ENCODE results near the gene ATG4A.

The ATG4A gene

DNA sequence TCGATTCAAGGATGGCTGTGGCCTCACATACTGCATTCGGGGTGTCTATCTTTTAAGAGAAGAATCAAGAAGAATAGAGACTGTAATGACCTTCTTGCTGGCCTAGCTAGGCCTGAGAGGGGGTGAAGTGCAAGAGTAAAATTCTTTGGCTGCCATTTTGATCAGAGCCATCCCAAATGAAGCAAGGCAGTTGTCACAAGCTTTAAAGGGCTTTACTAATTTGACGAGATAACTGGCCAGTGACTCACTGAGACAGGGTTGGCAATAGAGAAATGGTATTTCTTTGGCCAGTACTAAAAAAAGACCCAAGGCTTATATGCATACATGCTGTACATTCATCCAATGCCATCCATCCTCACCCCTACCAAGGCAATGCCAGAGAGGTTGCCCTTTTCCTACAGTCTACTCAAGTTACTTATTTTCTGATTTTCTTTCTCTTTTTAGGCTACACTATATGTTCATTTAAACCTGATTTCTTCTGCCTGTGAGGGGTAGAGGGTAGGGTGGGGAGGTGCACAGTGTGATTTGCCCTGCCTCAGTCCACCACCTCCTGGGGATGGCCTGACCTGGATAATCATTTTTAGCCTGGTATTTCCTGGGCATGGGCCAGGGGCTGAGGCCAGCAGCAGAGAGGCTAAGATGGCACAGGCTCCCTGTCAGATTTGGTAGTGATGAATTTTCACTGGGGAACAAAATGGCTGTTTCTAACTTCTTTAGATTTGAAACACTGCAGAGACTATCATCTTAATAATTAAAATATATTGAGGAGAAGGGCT, 32.2 kb downstream of the ATG4A start:
- no peak for DNase-seq

- DNase-seq = no peak
Measured at GRCh38 chrX:108126661-108127060, 35.1 kb downstream of the ATG4A start.

GRCh38 chrX:108127152-108127551, 35.6 kb downstream of the ATG4A start:
- DNase-seq = no peak

DNA sequence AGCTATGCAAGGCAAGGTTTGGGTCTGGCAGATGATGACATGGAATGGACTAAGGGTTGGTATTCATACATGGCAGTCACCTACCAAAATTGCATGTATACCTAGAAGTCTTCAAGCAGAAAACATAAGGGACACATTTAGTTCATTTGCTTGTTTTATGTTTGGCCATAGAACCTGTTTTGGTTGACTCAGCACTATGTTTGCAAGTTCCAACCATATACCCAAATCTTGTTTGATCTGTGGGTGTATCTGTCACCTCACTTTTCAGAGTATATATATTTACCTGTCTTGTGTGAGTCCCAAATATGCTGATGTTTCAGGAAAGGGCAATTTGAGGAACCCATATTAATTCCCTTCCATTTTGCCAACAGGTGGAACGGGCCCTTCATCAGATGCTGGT, 39.3 kb downstream of the ATG4A start:
- DNase-seq = no peak

GRCh38 chrX:108131471-108131870, 39.9 kb downstream of the ATG4A start:
- DNase-seq = no peak

- DNase-seq = no peak
Measured at GRCh38 chrX:108132034-108132433, 40.5 kb downstream of the ATG4A start.

- DNase-seq = no peak
Measured at GRCh38 chrX:108132876-108133275, 41.3 kb downstream of the ATG4A start.

GRCh38 chrX:108134724-108135123, 43.1 kb downstream of the ATG4A start:
- no peak for DNase-seq

DNA sequence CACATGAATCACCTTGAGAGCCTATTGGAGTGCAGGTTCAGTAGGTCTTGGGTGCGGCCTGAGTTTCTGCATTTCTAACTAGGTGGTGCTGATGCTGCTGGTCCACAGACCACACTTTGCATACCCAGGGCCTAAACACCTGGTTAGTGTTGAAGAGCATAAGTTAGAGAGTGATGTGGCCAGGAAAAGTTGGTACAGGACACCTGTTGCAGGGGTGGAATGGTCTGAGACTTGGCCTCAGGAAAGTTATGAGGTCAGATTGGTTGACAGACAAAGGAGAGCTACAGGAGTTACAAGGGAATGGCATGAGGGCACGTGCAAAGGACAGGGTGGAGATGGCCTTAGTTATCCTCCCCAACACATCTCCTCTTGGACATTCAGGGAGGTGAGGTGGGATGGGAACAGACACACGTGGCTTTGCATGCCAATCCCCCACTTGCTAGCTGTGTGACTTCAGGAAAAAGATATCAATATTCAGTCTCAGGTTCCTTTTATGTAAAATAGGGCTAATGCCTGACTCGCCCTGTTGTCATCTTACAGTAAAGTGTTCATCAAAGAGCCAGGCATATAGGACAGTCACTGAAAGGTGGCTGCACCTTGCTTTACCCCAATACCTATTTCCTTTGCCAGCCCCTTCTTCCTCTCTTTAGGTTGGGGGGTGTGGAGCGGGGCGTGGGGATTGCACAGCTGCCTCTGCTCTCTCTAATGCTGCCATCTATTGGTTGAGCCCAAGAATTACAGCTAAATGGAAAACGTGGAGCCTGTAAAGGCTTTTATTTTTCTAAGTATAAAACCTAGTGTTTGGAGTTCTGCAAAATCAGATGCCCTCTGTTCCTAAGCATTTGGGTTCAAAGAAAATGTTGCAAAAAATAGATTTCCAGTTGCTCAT, 47.5 kb downstream of the ATG4A start:
- no peak for DNase-seq

GRCh38 chrX:108148524-108148923, 56.9 kb downstream of the ATG4A start:
- no peak for DNase-seq

GRCh38 chrX:108156082-108156481, 64.5 kb downstream of the ATG4A start:
- no peak for DNase-seq

DNA sequence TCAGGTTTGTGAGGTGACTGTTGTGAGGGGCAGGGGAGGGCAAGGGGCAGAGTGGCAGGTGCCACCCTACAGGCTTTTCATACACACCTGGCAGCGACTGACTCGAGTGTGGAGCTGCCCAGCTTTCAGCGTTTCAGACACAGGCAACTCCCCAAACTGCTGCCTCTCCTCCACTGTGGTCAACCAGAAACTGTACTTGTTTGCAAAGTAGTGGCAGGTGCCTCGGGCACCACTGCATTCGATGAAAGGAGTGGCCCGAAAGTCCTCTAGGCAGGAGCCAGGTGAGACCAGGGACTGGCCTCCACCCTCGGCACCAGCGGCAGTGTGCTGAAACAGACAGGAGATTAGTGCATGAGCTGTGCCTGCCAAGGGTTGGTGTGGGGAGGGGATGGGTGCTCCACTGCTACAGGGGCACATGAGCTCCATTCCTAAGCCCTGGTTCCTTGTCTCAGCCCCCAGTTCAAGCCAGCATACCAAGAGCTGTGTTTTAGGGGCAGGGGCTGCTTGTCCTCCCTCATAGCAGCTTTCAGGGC, 65.4 kb downstream of the ATG4A start:
- DNase-seq = no peak

GRCh38 chrX:108157628-108158027, 66.0 kb downstream of the ATG4A start:
- DNase-seq = no peak

- DNase-seq = no peak
Measured at GRCh38 chrX:108159028-108159670, 67.6 kb downstream of the ATG4A start.

GRCh38 chrX:108160309-108160708, 68.7 kb downstream of the ATG4A start:
- no peak for DNase-seq

GRCh38 chrX:108162265-108162664, 70.7 kb downstream of the ATG4A start:
- no peak for DNase-seq

DNA sequence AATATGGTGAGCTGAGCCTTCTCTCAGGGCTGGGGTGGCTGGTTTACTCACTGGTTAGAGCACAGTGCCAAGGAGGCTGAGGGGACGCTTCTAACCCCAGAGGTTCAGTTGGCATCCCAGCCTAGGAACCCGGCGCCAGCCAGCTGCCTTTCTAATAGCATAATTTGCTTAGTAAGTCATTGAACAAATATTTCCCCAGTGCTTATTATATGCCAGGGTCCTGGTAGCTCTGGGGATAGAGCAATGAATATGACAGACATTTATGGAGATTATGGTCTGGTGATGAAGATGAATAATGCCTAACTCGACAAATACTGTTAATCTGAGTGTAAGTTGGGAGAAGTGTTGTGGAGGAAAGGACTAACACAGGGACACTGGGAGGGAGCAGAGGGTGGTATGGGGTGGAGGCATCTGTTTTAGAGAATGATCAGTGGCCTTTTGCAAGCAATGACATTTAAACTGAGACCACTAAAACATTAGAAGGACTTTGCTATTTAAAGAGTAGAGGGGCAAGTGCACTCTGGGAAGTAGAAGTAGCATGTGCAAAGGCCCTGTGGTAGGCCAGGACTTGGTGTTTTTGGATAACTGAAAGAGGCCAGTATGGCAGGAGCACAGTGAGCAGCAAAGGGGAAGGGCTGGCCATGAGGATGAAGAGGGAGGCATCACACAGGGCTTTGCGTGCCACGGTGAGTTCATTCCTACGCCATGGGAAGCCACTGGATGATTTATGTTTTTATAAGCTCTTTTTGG, 71.9 kb downstream of the ATG4A start:
- no peak for DNase-seq

DNA sequence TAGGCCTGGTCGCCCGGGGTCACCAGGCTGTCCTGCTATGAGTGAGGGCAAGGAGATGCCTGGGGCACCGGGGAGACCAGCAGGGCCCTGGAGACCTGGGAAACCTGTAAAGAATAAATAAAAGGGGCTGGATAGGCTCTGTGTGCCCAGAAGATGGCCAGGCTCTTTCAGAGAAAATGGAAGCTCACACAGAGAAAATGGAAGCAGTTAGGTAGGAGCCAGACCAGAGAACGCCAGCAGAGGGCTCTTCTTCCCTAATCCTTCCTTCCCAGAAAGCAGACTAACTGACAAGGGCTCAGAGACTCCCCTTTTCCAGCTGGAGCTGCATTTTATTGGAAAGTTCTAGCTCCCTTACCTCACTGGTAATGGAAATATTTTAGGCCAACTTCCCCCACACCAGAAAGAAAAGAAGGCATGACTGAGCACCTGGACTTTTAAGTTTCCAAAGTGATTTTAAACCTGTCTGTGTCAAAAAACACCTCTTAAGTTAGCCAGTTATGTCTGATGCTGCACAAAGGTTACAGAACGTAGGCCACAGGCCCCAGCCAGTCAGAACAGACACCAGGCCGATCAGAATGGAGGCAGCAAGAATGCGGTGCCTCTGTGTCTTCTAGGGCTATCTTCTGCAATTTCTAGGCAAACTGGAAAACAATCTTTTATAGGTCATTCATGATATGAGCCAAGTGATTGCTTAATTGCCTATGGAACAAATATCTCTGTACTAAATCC, 74.0 kb downstream of the ATG4A start:
- no peak for DNase-seq

DNA sequence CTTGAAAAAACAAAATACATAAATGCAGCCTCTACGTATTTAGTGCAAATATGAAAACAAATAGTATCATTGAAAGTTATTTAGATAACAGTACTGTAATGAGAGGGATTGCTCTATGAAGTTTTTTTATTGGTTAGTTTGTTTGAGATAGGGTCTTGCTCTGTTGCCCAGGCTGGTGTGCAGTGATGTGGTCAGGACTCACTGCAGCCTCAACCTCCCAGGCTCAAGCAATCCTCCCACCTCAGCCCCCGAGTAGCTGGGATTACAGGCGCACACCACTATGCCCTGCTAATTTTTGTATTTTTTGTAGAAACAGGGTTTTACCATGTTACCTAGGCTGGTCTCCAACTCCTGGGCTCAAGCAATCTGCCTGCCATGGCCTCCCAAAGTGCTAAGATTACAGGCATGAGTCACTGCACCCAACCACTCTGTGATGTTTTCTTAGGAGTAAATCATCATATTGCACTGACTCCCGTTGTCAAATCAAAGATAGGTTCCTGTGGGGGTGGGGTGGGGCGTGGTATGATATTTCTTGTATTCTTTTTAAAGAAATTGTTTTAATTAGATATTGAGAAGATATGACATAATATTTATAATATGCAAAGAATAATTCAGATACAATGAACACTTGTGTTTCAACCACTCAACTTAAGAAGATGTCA, 75.8 kb downstream of the ATG4A start:
- no peak for DNase-seq

DNA sequence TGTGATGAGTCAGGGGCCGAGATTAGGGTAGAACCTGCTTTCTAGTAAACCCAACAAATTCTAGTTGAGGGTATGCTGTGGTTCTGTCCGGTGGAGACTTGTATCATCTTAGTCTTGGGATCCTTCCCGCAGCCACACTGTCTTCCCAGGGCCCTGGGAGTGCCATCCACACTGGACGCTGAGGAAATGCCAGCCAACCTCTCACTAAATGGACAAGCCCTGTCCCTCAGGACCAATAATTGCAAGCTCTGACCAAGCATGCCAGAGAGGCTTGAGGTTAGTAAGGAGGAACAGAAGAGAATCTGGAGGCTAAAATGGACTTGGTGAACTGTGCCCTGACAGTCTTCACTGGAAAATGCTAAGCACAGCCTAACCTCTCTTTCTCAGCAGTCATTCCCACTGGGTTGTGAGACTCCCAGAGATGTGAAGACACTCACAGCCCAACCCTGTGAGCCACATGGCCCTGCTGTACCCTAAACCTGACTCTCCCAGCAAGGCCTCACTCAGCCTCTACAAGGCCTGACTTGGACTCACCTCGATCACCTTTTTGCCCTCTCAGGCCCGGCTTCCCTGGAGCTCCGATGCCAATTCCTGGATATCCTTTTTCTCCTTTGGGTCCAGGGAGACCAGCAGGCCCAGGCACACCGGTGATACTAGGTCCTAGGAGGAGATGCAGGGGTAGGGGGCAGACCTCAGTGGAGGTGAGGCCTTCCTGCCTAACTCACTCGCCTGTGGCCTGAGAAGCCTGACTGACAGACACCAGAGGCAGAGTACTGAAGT, 77.6 kb downstream of the ATG4A start:
- DNase-seq = no peak

DNA sequence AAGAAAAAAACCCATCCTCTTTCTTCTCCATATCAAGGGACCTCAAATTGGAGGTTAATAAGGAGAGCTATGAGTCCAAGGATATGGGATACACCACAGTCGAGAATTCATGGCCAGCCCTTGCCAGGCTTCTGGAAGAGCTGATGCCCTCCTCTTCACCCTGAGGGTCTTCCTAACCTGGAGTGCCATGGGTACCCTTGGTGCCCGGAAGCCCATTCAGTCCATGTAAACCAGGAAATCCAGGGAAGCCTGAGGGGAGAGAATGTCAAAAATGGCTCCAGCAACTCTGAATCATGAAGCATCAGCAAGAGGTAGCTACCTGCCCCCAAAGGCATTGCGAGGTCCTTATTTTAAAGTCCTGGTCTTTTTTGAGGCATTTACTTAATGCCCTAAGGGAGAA, 78.2 kb downstream of the ATG4A start:
- DNase-seq = no peak
